GM12873 (cell line): ENCODE results near the gene TNFRSF25.

Source experiments
- CTCF ChIP-seq: IDR thresholded peaks from 2 replicates; pipeline ENCODE4 v1.5.1; 2012; ENCODE audit warnings: low read depth, mild to moderate bottlenecking, moderate library complexity, low read length, control low read depth; ENCODE audit not compliant: insufficient read depth; ENCODE audit errors: missing control alignments

Gene TNFRSF25

DNA sequence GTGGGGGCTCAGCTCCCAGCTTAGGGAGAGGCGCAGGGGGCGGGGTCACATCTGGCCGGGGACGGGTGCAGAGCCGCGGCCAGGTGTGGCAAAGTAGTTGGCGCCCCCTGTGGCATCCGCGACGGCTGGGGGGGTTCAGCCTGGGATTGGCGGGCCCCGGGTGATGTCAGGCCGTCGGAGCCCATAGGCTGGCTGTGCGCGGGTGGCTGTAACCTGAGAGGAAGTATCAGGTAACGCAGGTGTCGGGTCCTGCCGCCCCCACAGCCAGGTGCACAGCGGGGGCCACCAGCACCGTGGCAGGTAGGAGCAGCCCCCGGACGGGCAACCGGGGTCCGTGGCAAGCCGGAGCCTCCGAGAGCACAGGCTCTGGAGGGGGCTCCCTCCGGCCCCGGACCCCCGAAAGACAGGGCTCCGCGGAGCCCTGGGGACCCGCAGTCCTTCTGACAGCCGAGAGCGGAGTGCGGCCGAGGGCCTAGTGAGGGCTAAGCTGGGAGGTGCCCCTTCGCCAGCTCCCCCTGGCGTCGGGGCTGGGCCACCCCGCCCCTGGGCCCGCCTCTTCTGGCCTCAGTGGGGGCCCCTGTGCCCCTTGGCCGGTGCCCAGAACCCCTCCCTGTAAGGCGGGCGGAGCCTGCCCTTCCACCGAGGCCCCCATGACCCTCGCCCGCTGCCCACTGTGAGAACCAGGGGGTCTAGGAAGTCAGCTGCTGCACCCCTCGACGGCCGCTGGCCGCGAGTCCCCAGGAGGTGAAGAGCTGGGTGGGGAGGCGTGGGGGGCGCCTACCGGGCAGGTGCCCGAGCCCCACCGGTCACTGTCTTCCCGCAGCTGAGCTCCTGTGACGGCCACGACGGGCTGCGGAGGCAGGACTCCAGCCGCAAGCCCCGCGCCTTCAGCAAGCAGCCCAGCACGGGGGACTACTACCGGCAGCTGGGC, 17.9 kb downstream of the TNFRSF25 start:
- peak; percentile 11 for TF ChIP-seq CTCF

- TF ChIP-seq CTCF = no peak
Measured at GRCh38 chr1:6447016-6447817, 18.8 kb downstream of the TNFRSF25 start.

DNA sequence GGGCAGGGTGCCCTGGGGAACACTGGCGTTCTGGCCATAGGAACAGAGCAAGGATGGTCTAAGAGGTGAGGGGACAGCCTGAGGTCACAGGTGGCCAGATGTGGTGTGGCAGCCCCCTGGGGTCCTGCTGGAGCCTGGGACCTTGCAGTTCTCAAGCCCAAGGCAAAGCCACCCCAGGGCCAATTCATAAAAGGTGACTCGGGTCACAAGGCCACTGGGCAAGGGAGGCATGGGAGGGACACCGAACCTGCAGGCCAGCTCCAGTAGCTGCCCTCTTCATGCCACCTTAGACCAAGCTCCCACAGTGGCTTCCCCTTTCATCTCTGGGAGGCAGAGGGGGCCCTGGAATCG, 19.3 kb downstream of the TNFRSF25 start:
- TF ChIP-seq CTCF = no peak

- peak; percentile 61 for TF ChIP-seq CTCF
Measured at GRCh38 chr1:6445062-6445763, 20.8 kb downstream of the TNFRSF25 start.

DNA sequence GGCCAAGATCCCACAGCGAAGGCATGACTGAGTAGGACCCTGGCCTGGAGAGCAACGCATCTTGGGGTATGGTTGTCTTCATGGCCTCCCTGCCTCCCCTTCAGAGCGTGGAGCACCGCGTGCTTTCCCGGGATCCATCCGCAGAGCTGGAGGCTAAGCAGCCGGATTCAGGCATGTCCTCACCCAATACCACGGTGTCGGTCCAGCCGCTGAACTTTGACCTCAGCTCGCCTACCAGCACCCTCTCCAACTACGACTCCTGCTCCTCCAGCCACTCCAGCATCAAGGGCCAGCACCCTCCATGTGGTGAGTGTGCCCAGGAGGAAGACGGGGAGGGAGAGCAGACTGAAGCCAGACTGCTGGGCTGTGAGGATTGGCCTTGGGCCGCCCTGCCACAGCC, 21.6 kb downstream of the TNFRSF25 start:
- TF ChIP-seq CTCF = no peak

DNA sequence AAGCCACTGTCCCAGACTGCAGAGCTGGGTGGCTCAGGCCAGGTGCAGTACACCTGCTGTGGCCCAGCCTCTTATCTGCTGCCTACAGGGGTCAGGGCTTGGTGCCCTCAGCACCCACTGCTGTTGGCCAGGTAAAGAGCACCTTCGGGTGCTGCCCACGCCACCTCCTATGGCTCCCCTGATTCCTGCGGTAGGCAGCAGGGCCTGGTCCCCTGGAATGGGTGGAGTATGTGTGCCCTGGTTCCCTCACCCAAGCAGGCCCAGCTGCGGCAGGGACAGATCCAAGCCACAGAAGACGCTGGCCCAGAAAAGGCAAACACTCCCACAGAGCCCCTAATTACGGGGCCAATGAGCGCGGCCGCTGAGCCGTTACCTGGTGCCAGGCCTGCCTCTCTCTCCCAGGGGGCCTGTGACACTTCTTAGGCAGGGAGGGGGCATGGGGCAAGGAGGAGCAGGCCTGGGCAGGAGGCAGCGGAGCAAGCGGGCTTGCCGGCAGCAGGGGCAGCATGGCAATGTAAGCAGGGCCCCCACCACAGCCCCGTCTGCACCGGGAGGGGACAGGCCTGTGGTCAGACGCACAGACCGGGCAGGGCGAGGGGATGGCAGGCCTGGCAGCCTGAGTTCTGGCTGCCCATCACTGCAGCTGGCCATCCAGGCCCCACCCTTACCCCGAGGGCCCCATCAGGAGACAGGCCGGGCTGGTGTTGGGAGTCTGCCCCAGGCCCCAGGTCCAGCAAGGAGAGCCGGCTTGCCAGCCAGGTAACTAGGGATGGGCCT, 22.4 kb downstream of the TNFRSF25 start:
- TF ChIP-seq CTCF = no peak

GRCh38 chr1:6441586-6441985, 24.4 kb downstream of the TNFRSF25 start:
- TF ChIP-seq CTCF = no peak
